HG03039 (cell line): Measurements from ENCODE around the gene TBC1D20.
"Not testable (repeated sequence)": the region's sequence is repeated elsewhere in the genome, so short reads cannot be mapped to it uniquely, and the experiment has no call there.

Experiments used
- ATAC-seq: cut with Tn5 transposase; IDR thresholded peaks from one replicate; pipeline ENCODE4 v1.9.1; 2021; ENCODE audit warnings: mild to moderate bottlenecking, moderate library complexity; ENCODE audit not compliant: unreplicated experiment

The TBC1D20 gene

GRCh38 chr20:462199-462991, at the start of gene TBC1D20:
TBC1D20 (minus strand) TSS chr20:462533; CDS start chr20:462405, 128 bp downstream.
- ATAC-seq = peak; percentile 92

GRCh38 chr20:510328-511057, 48.2 kb upstream of the TBC1D20 start:
- ATAC-seq = not testable (repeated sequence)

- ATAC-seq = not testable (repeated sequence)
Measured at GRCh38 chr20:508364-508787, 46.0 kb upstream of the TBC1D20 start.

GRCh38 chr20:507761-508332, 45.5 kb upstream of the TBC1D20 start:
- no peak for ATAC-seq

GRCh38 chr20:507006-507758, 44.8 kb upstream of the TBC1D20 start:
- ATAC-seq = no peak

GRCh38 chr20:504632-505075, 42.3 kb upstream of the TBC1D20 start:
- ATAC-seq = no peak

GRCh38 chr20:503048-503737, 40.9 kb upstream of the TBC1D20 start:
- ATAC-seq = no peak

GRCh38 chr20:497979-498378, 35.6 kb upstream of the TBC1D20 start:
- no peak for ATAC-seq

GRCh38 chr20:496126-496696, 33.9 kb upstream of the TBC1D20 start:
- ATAC-seq = no peak

- ATAC-seq = no peak
Measured at GRCh38 chr20:492159-492558, 29.8 kb upstream of the TBC1D20 start.

- no peak for ATAC-seq
Measured at GRCh38 chr20:487655-488054, 25.3 kb upstream of the TBC1D20 start.

GRCh38 chr20:483815-484644, 21.7 kb upstream of the TBC1D20 start:
- no peak for ATAC-seq

- ATAC-seq = no peak
Measured at GRCh38 chr20:481167-481566, 18.8 kb upstream of the TBC1D20 start.

GRCh38 chr20:480044-480443, 17.7 kb upstream of the TBC1D20 start:
- ATAC-seq = no peak

GRCh38 chr20:479487-479886, 17.2 kb upstream of the TBC1D20 start:
- no peak for ATAC-seq

GRCh38 chr20:478949-479429, 16.7 kb upstream of the TBC1D20 start:
- no peak for ATAC-seq

GRCh38 chr20:478010-478948, 15.9 kb upstream of the TBC1D20 start:
- ATAC-seq = no peak
